ENCODE results near the gene ZFR2. TPM values are rescaled to one million over a fixed set of nuclear protein-coding genes. Genes with fewer than 3 reads are reported as not detected.

ZFR2 gene
- polyA plus RNA-seq, 3 donors, result not detected

- intact Hi-C loops (cut with micrococcal nuclease), result no loop called here
- Histone ChIP-seq H3K4me3 (replicated peaks in 1 of 3; ENCODE audit: low read depth in 2 of 3, low read length in 3 of 3) (no peak overlapping the region), H2AFZ (ENCODE audit: insufficient read depth, low read depth, low read length, poor library complexity, severe bottlenecking) (no peak overlapping the region), H3K27ac (ENCODE audit: low read depth in 1 of 2, low read length in 2 of 2) (no peak overlapping the region), H4K20me1 (ENCODE audit: insufficient read depth, low read length) (no peaks in the 10 kb centered on the region), H3K9me3 (replicated peaks in 1 of 2; ENCODE audit: control insufficient read depth in 1 of 2, insufficient read depth in 1 of 2, low read length in 2 of 2) (peaks cover 15 to 16% of the 10 kb centered on the region in 2 donors), H3K4me2 (replicated peaks; ENCODE audit: extremely low read depth, low read length, poor library complexity, severe bottlenecking) (no peak overlapping the region), H3K9ac (ENCODE audit: insufficient read depth, low read length, poor library complexity, severe bottlenecking) (no peak overlapping the region), H3K4me1 (ENCODE audit: control insufficient read depth in 1 of 2, insufficient read depth in 2 of 2, low read length in 2 of 2) (no peaks in the 10 kb centered on the region), H3K27me3 (ENCODE audit: control insufficient read depth in 2 of 2, insufficient read depth in 2 of 2, low read length in 2 of 2) (no peaks in the 10 kb centered on the region), H3K36me3 (replicated peaks in 1 of 2; ENCODE audit: control insufficient read depth in 1 of 2, insufficient read depth in 2 of 2, low read length in 2 of 2) (no peaks in the 10 kb centered on the region), H3K79me2 (ENCODE audit: insufficient read depth, low read length) (no peaks in the 10 kb centered on the region)
- Mint-ChIP-seq H3K9me3 (peaks cover 3 to 22% (median 15%) of the 10 kb centered on the region in 7 donors), H3K4me3 (no peak overlapping the region), H3K27ac (no peak overlapping the region), H3K4me1 (no peaks in the 10 kb centered on the region), H3K27me3 (ENCODE audit: low read depth in 3 of 3) (peaks cover 2 to 7% (median 4%) of the 10 kb centered on the region in 3 donors), H3K36me3 (no peaks in the 10 kb centered on the region)
- no peak for TF ChIP-seq CTCF (IDR thresholded peaks at IDR 0.05)
- no peak for DNase-seq
- 92% methylated on average over 7 of the region's 10 CpGs for WGBS (ENCODE audit: insufficient coverage)
Measured at GRCh38 chr19:3840804-3841203, 28.0 kb downstream of the ZFR2 start.

GRCh38 chr19:3839941-3840340 is 28.9 kb downstream of the ZFR2 start:
- no peaks in the 10 kb centered on the region for H4K20me1 ChIP-seq (ENCODE audit: insufficient read depth, low read length)
- WGBS (ENCODE audit: insufficient coverage), result 85% methylated on average over 4 of the region's 13 CpGs

More at GRCh38 chr19:3839941-3840340, 28.9 kb downstream of the ZFR2 start:
- Histone ChIP-seq H3K36me3 (replicated peaks in 1 of 2; ENCODE audit: control insufficient read depth in 1 of 2, insufficient read depth in 2 of 2, low read length in 2 of 2) (no peaks in the 10 kb centered on the region), H3K27me3 (ENCODE audit: control insufficient read depth in 2 of 2, insufficient read depth in 2 of 2, low read length in 2 of 2) (no peaks in the 10 kb centered on the region), H3K27ac (ENCODE audit: low read depth in 1 of 2, low read length in 2 of 2) (no peak overlapping the region), H3K4me2 (replicated peaks; ENCODE audit: extremely low read depth, low read length, poor library complexity, severe bottlenecking) (no peak overlapping the region), H3K79me2 (ENCODE audit: insufficient read depth, low read length) (no peaks in the 10 kb centered on the region), H2AFZ (ENCODE audit: insufficient read depth, low read depth, low read length, poor library complexity, severe bottlenecking) (no peak overlapping the region), H3K9ac (ENCODE audit: insufficient read depth, low read length, poor library complexity, severe bottlenecking) (no peak overlapping the region), H3K9me3 (replicated peaks in 1 of 2; ENCODE audit: control insufficient read depth in 1 of 2, insufficient read depth in 1 of 2, low read length in 2 of 2) (peaks cover 15 to 16% of the 10 kb centered on the region in 2 donors), H3K4me3 (replicated peaks in 1 of 3; ENCODE audit: low read depth in 2 of 3, low read length in 3 of 3) (no peak overlapping the region), H3K4me1 (ENCODE audit: control insufficient read depth in 1 of 2, insufficient read depth in 2 of 2, low read length in 2 of 2) (no peaks in the 10 kb centered on the region)
- no peak for TF ChIP-seq CTCF (IDR thresholded peaks at IDR 0.05)
- intact Hi-C loops (cut with micrococcal nuclease), result no loop called here
- no peak for DNase-seq
- Mint-ChIP-seq H3K9me3 (peaks cover 3 to 22% (median 15%) of the 10 kb centered on the region in 7 donors), H3K4me1 (no peaks in the 10 kb centered on the region), H3K27me3 (ENCODE audit: low read depth in 3 of 3) (peaks cover 3 to 7% (median 4%) of the 10 kb centered on the region in 3 donors), H3K27ac (no peak overlapping the region), H3K4me3 (no peak overlapping the region), H3K36me3 (no peaks in the 10 kb centered on the region)
